H9 (cell line): ENCODE measurements around the gene RBBP9. TPM values are rescaled to one million over a fixed set of nuclear protein-coding genes. Genes with fewer than 3 reads are reported as not detected.

ENCODE experiments used
- DNase-seq: peaks from one replicate; pipeline ENCODE4 v3.0.0-alpha.2; 2017
- H2AFZ ChIP-seq: one replicate; pipeline ENCODE4 v1.6.1; 2013; ENCODE audit warnings: mild to moderate bottlenecking, low read length, control low read depth, moderate library complexity
- H2AK5ac ChIP-seq: 2 replicates; pipeline ENCODE4 v1.6.1; 2013; ENCODE audit warnings: low read length, control low read depth, mixed read lengths; ENCODE audit not compliant: insufficient read length
- H2BK120ac ChIP-seq: one replicate; pipeline ENCODE4 v1.6.1; 2013; ENCODE audit warnings: low read depth, mild to moderate bottlenecking, low read length, control low read depth, inconsistent platforms; ENCODE audit not compliant: poor library complexity, severe bottlenecking
- H2BK12ac ChIP-seq: 2 replicates; pipeline ENCODE4 v1.6.1; 2013; ENCODE audit warnings: low read length, control low read depth, mixed read lengths, low read depth; ENCODE audit not compliant: insufficient read length
- H2BK15ac ChIP-seq: 2 replicates; pipeline ENCODE4 v1.6.1; 2013; ENCODE audit warnings: low read depth, low read length, control low read depth
- H2BK20ac ChIP-seq: one replicate; pipeline ENCODE4 v1.6.1; 2013; ENCODE audit warnings: low read depth, mild to moderate bottlenecking, low read length, control low read depth, inconsistent platforms; ENCODE audit not compliant: poor library complexity, severe bottlenecking
- H2BK5ac ChIP-seq: 2 replicates; pipeline ENCODE4 v1.6.1; 2013; ENCODE audit warnings: low read length, control low read depth, mixed read lengths; ENCODE audit not compliant: insufficient read length
- H3K14ac ChIP-seq: 2 replicates; pipeline ENCODE4 v1.6.1; 2013; ENCODE audit warnings: low read length, control low read depth; ENCODE audit not compliant: insufficient read depth
- H3K18ac ChIP-seq: 2 replicates; pipeline ENCODE4 v1.6.1; 2013; ENCODE audit warnings: low read depth, mild to moderate bottlenecking, mixed read lengths, low read length, control low read depth; ENCODE audit not compliant: insufficient read length
- H3K23ac ChIP-seq: 2 replicates; pipeline ENCODE4 v1.6.1; 2013; ENCODE audit warnings: low read length, control low read depth, mixed read lengths, low read depth; ENCODE audit not compliant: insufficient read length
- H3K23me2 ChIP-seq: 2 replicates; pipeline ENCODE4 v1.6.1; 2013; ENCODE audit warnings: low read depth, mild to moderate bottlenecking, mixed read lengths, low read length, control low read depth; ENCODE audit not compliant: insufficient read length, poor library complexity, severe bottlenecking
- H3K27ac ChIP-seq: 2 replicates; pipeline ENCODE4 v1.5.1; 2013; ENCODE audit warnings: low read length, control low read depth, mixed read lengths, low read depth; ENCODE audit not compliant: insufficient read length
- H3K27me3 ChIP-seq: 2 replicates; pipeline ENCODE4 v1.6.1; 2013; ENCODE audit warnings: low read length, control low read depth, inconsistent platforms; ENCODE audit not compliant: insufficient read depth
- H3K4ac ChIP-seq: 2 replicates; pipeline ENCODE4 v1.6.1; 2013; ENCODE audit warnings: low read depth, mild to moderate bottlenecking, control low read depth, inconsistent platforms, low read length, moderate library complexity
- H3K4me1 ChIP-seq: 2 replicates; pipeline ENCODE4 v1.6.1; 2013; ENCODE audit warnings: low read length, control low read depth, inconsistent platforms; ENCODE audit not compliant: insufficient read depth
- H3K4me2 ChIP-seq: 2 replicates; pipeline ENCODE4 v1.6.1; 2013; ENCODE audit warnings: low read length, control low read depth, mixed read lengths; ENCODE audit not compliant: insufficient read length, insufficient read depth
- H3K56ac ChIP-seq: 2 replicates; pipeline ENCODE4 v1.6.1; 2013; ENCODE audit warnings: low read depth, mild to moderate bottlenecking, mixed read lengths, low read length, control low read depth; ENCODE audit not compliant: insufficient read length
- H3K79me1 ChIP-seq: 2 replicates; pipeline ENCODE4 v1.6.1; 2013; ENCODE audit warnings: low read depth, mild to moderate bottlenecking, moderate library complexity, low read length, control low read depth, inconsistent platforms; ENCODE audit not compliant: insufficient read depth, poor library complexity, severe bottlenecking
- H3K79me2 ChIP-seq: 2 replicates; pipeline ENCODE4 v1.6.1; 2013; ENCODE audit warnings: low read length, control low read depth, inconsistent platforms; ENCODE audit not compliant: insufficient read depth
- H3K9ac ChIP-seq: 2 replicates; pipeline ENCODE4 v1.6.1; 2013; ENCODE audit warnings: low read length, control low read depth, mixed read lengths; ENCODE audit not compliant: insufficient read length; ENCODE audit errors: extremely low read depth
- H3K9me3 ChIP-seq: one replicate; pipeline ENCODE4 v1.6.1; 2013; ENCODE audit warnings: low read depth, low read length, inconsistent platforms; ENCODE audit not compliant: control insufficient read depth
- H3T11ph ChIP-seq: one replicate; pipeline ENCODE4 v1.6.1; 2013; ENCODE audit warnings: mild to moderate bottlenecking, low read length, control low read depth, inconsistent platforms
- H4K20me1 ChIP-seq: one replicate; pipeline ENCODE4 v1.6.1; 2013; ENCODE audit not compliant: control insufficient read depth, insufficient read length, insufficient read depth
- H4K5ac ChIP-seq: 2 replicates; pipeline ENCODE4 v1.6.1; 2013; ENCODE audit warnings: low read depth, mild to moderate bottlenecking, mixed read lengths, low read length, control low read depth; ENCODE audit not compliant: insufficient read length
- H4K8ac ChIP-seq: replicated peaks from 2 replicates; pipeline ENCODE4 v1.6.1; 2013; ENCODE audit warnings: low read length, control low read depth, mixed read lengths, low read depth; ENCODE audit not compliant: insufficient read length
- H4K91ac ChIP-seq: 2 replicates; pipeline ENCODE4 v1.6.1; 2013; ENCODE audit warnings: low read depth, mild to moderate bottlenecking, moderate library complexity, mixed read lengths, low read length, control low read depth; ENCODE audit not compliant: insufficient read length
- H3K27ac Mint-ChIP-seq, 3 experiments: 2 replicates in 2 of 3; 3 replicates in 1 of 3; pipeline ENCODE4 v1.8.0; 2020 to 2021; ENCODE audit warnings: mixed read lengths in 3 of 3, mild to moderate bottlenecking in 1 of 3, moderate library complexity in 1 of 3
- H3K27me3 Mint-ChIP-seq: 2 replicates; pipeline ENCODE4 v1.8.0; 2021; ENCODE audit warnings: low read depth, mild to moderate bottlenecking, moderate library complexity, mixed read lengths
- H3K36me3 Mint-ChIP-seq, 3 experiments: 2 replicates in 2 of 3; 3 replicates in 1 of 3; pipeline ENCODE4 v1.8.0; 2020 to 2021; ENCODE audit warnings: low read depth in 3 of 3, mixed read lengths in 3 of 3; ENCODE audit not compliant: insufficient read depth in 1 of 3
- H3K4me1 Mint-ChIP-seq, 2 experiments: 2 replicates each; pipeline ENCODE4 v1.8.0; 2020; ENCODE audit warnings: mixed read lengths in 2 of 2
- H3K4me3 Mint-ChIP-seq, 2 experiments: 2 replicates in 1 of 2; 3 replicates in 1 of 2; pipeline ENCODE4 v1.8.0; 2020 to 2021; ENCODE audit warnings: mild to moderate bottlenecking in 2 of 2, mixed read lengths in 2 of 2, moderate library complexity in 1 of 2
- H3K9me3 Mint-ChIP-seq, 2 experiments: 2 replicates in 1 of 2; 3 replicates in 1 of 2; pipeline ENCODE4 v1.8.0; 2020; ENCODE audit warnings: mild to moderate bottlenecking in 2 of 2, mixed read lengths in 2 of 2, moderate library complexity in 1 of 2
- WGBS: extraction: QIAGEN DNeasy Blood & Tissue Kit; methylation state at CpG from one replicate; pipeline ENCODE4 v1.1.7; 2013; ENCODE audit warnings: missing lambda C conversion rate, low lambda C conversion rate, mixed read lengths; ENCODE audit not compliant: insufficient read length; ENCODE audit errors: extremely low coverage; 5-methylcytosine and 5-hydroxymethylcytosine counted together
- total RNA-seq: library from RNA; stranded (reverse); gene quantifications from 2 replicates; pipeline ENCODE4 v1.2.1, GENCODE V29; 2021
- TF ChIP-seq, protein P1 (sequence below): fragments of 200-600 bp; sonication (generic); conservative IDR thresholded peaks from 3 replicates; pipeline ENCODE4 v1.8.0; 2021; ENCODE audit warnings: antibody characterized with exemption, mild to moderate bottlenecking

The RBBP9 gene
- total RNA-seq, 1 experiment from 2014 or later, result 12.0 TPM

DNA sequence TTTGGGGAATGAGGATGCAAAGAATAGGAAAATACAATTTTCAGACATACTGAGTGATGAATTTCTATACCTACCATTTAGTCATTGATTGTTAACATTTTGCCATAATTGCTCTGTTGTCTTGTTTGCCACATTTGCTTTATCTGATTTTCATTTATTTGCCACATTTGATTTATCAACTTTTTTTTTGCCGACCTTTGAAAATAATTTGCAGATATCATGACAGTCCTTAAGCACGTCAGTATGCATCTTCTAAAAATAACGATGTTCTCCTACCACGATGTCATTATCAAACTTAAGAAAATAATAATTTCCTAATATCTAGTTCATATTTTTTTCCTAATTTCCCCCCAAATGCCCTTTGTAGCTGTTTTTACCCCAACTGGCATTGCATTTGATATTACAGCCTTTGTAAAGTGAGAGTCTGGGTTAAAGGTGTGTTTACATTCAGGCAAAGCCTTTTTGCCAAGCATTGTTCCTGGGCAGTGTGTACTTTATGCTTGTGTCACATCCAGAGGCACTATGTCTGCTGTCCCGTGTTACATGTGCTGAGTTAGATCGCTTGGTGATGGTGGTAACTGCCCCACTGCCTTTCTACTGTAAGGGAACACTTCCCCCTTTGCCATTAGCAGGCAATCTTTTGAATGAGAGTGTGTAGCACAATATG, 37.1 kb upstream of the RBBP9 start:
- Histone ChIP-seq H3K23me2 (no peaks in the 10 kb centered on the region), H3K18ac (no peak overlapping the region), H3K56ac (no peak overlapping the region), H2AK5ac (no peak overlapping the region), H4K8ac (no peak overlapping the region), H3T11ph (no peak overlapping the region), H3K79me1 (no peaks in the 10 kb centered on the region), H3K27ac (no peak overlapping the region), H2BK12ac (no peak overlapping the region), H2BK120ac (no peak overlapping the region), H3K4me1 (no peaks in the 10 kb centered on the region), H3K23ac (no peak overlapping the region), H3K27me3 (no peaks in the 10 kb centered on the region), H3K4me2 (no peak overlapping the region), H2BK20ac (no peak overlapping the region), H4K20me1 (no peaks in the 10 kb centered on the region), H3K79me2 (no peaks in the 10 kb centered on the region), H3K9ac (no peak overlapping the region), H2AFZ (no peak overlapping the region), H3K14ac (no peak overlapping the region), H4K91ac (no peak overlapping the region), H2BK15ac (no peak overlapping the region), H3K4ac (no peak overlapping the region), H3K9me3 (no peaks in the 10 kb centered on the region), H4K5ac (no peak overlapping the region), H2BK5ac (no peak overlapping the region)
- 0 out of 5 replicates have a peak, but pooled peaks cover 0 to 2% of the 10 kb centered on the region in 2 experiments for H3K9me3 Mint-ChIP-seq
- no peak for DNase-seq
- TF ChIP-seq, protein P1, sequence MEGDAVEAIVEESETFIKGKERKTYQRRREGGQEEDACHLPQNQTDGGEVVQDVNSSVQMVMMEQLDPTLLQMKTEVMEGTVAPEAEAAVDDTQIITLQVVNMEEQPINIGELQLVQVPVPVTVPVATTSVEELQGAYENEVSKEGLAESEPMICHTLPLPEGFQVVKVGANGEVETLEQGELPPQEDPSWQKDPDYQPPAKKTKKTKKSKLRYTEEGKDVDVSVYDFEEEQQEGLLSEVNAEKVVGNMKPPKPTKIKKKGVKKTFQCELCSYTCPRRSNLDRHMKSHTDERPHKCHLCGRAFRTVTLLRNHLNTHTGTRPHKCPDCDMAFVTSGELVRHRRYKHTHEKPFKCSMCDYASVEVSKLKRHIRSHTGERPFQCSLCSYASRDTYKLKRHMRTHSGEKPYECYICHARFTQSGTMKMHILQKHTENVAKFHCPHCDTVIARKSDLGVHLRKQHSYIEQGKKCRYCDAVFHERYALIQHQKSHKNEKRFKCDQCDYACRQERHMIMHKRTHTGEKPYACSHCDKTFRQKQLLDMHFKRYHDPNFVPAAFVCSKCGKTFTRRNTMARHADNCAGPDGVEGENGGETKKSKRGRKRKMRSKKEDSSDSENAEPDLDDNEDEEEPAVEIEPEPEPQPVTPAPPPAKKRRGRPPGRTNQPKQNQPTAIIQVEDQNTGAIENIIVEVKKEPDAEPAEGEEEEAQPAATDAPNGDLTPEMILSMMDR, result no peak
- no peak overlapping the region for H3K27ac Mint-ChIP-seq
- peaks cover 45 to 84% (median 75%) of the 10 kb centered on the region in 3 experiments for H3K36me3 Mint-ChIP-seq
- H3K4me1 Mint-ChIP-seq, result no peaks in the 10 kb centered on the region
- H3K27me3 Mint-ChIP-seq, result no peaks in the 10 kb centered on the region
- no peak overlapping the region for H3K4me3 Mint-ChIP-seq
- no CpG with 5 or more reads among the region's 6 CpGs for WGBS
